ENCODE data around the gene WRNIP1. TPM values are rescaled to one million over a fixed set of nuclear protein-coding genes. Genes with fewer than 3 reads are reported as not detected.

The WRNIP1 gene
- total and polyA plus RNA-seq, 9 of the 15 experiments (the other 6 are each of a cell fraction or from before 2014, with no cell fraction given) = 13.2 to 63.6 (median 48.6) TPM

GRCh38 chr6:2725999-2726567 lies 39.1 kb upstream of the WRNIP1 start (continued):
- no peak for TF ChIP-seq MXI1 (IDR thresholded peaks at IDR 0.05; ENCODE audit: low read depth, low read length)
- no peak for TF ChIP-seq ZNF3 (CRISPR knock-in tag; IDR thresholded peaks at IDR 0.05)
- TF ChIP-seq NELFE (IDR thresholded peaks at IDR 0.05; ENCODE audit: insufficient read depth, insufficient read length) = no peak
- no peak for TF ChIP-seq SMARCA5 (IDR thresholded peaks at IDR 0.05)
- TF ChIP-seq KLF16 (IDR thresholded peaks at IDR 0.05) = no peak
- TF ChIP-seq KLF1 (tag; IDR thresholded peaks at IDR 0.05) = no peak
- no peak for TF ChIP-seq RBM22 (IDR thresholded peaks at IDR 0.05; ENCODE audit: low read depth, low read length, poor library complexity, severe bottlenecking)
- no peak for TF ChIP-seq TRIM24 (IDR thresholded peaks at IDR 0.05)
- TF ChIP-seq SP1 (CRISPR knock-in tag; IDR thresholded peaks at IDR 0.05) = no peak
- no peak for TF ChIP-seq ZSCAN29 (IDR thresholded peaks at IDR 0.05)
- TF ChIP-seq TAF9B (IDR thresholded peaks at IDR 0.05; ENCODE audit: partially characterized antibody) = no peak
- TF ChIP-seq GATAD2B (IDR thresholded peaks at IDR 0.05; ENCODE audit: borderline replicate concordance) = peak; percentile 30; the same call in 1 of the 2 replicates
- TF ChIP-seq CBX8 (IDR thresholded peaks at IDR 0.05; ENCODE audit: borderline replicate concordance, extremely low read depth, low read depth, low read length, poor library complexity, severe bottlenecking) = no peak
- TF ChIP-seq RFX7 (CRISPR knock-in tag; IDR thresholded peaks at IDR 0.05) = no peak
- 0 out of 4 replicates have a peak, but pooled peaks of 1 of the 2 experiments have one; percentile 40 for TF ChIP-seq MAZ (CRISPR knock-in tag; conservative IDR thresholded peaks at IDR 0.05 in 1 of 2, IDR thresholded peaks at IDR 0.05 in 1 of 2)
- TF ChIP-seq PHF21A (IDR thresholded peaks at IDR 0.05; ENCODE audit: borderline replicate concordance, low read depth) = no peak
- no peak for TF ChIP-seq IRF9 (tag; IDR thresholded peaks at IDR 0.05)
- peak; percentile 67; the same call in 1 of the 2 replicates for TF ChIP-seq KLF6 (CRISPR knock-in tag; IDR thresholded peaks at IDR 0.05; ENCODE audit: borderline replicate concordance)
- no peak for TF ChIP-seq ZNF764 (CRISPR knock-in tag; IDR thresholded peaks at IDR 0.05; ENCODE audit: low read depth)
- TF ChIP-seq NKRF (IDR thresholded peaks at IDR 0.05; ENCODE audit: borderline replicate concordance) = no peak
- no peak for TF ChIP-seq ARID3B (CRISPR knock-in tag; IDR thresholded peaks at IDR 0.05; ENCODE audit: borderline replicate concordance)
- no peak for TF ChIP-seq FOXJ3 (CRISPR knock-in tag; IDR thresholded peaks at IDR 0.05)
- no peak for TF ChIP-seq XRCC4 (IDR thresholded peaks at IDR 0.05; ENCODE audit: extremely low read depth, insufficient read depth, insufficient read length)
- no peak for TF ChIP-seq KDM4B (IDR thresholded peaks at IDR 0.05; ENCODE audit: borderline replicate concordance in 2 of 2, low read depth in 1 of 2)
- no peak for TF ChIP-seq DNMT1 (IDR thresholded peaks at IDR 0.05)
- TF ChIP-seq ZNF232 (CRISPR knock-in tag; IDR thresholded peaks at IDR 0.05) = no peak
- no peak for TF ChIP-seq MCM5 (IDR thresholded peaks at IDR 0.05; ENCODE audit: low read depth)
